Measurements from ENCODE around the gene CELF1.
"Not testable (repeated sequence)": the region's sequence is repeated elsewhere in the genome, so short reads cannot be mapped to it uniquely, and the experiment has no call there.

CELF1 gene

DNA sequence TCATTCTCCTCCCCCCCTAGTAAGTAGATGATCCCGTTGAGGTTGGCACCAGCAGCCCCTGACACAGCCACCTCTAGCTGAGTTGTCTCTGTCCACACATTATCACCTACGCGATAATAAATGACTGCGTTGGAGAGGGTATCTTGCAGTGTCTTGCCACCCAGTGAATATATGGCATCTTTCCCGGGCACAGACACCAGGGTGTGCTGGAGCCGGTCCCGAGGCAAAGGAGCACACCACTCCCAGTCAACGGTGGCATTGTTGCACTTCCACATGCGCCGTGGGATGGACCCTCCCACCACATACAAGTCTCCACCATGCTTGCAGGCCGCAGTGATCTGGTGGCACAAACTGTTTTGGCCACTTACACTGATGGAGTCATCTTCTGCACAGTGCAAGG, 20.4 kb upstream of the CELF1 start:
- no peak for DNase-seq (ENCODE audit: low read depth, low spot score)

DNA sequence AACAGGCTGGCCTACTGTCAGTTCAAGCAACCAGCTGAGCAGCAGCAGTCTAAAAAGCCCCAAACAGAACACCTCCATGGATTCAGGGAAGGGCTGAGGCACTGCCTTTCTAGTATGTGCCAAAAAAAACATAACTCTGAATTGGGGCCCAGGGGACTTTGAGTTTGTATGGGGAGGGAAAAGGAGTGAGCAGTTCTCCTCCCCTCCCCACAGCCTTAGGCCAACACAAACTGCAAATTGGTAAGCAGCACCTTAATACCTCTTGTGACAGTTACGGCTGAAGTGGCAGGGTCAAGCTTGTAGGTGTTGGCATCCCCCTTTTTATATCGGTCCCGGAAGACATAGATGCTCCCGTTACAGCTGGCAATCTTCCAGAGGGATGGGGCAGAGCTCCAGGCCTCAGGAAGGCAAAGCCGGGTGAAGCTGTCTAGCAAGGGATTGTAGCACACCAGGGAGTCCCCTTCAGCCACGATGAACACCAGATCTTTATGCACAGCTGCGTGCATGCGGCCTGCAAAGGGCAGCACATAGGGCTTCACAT, 19.9 kb upstream of the CELF1 start:
- DNase-seq (ENCODE audit: low read depth, low spot score): peak; percentile 51

DNA sequence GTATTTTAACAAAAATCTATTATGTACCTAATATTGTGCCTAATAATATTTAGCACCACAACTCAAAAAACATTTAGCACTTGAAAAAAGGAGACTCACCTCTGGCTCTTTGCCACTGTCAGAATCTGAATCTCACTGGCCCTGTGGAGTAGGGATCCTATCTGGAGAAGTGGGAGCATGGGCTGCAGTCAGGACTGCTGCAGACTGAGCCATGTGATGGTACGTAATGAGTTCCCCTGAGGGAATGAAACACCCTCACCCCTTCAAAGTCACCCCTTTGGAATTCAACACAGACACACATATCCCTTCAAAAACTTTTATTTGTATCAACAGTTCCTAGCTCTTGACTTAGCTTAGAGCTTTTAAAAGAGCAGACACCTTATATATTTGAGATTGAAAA, 19.0 kb upstream of the CELF1 start:
- DNase-seq (ENCODE audit: low read depth, low spot score): no peak

DNA sequence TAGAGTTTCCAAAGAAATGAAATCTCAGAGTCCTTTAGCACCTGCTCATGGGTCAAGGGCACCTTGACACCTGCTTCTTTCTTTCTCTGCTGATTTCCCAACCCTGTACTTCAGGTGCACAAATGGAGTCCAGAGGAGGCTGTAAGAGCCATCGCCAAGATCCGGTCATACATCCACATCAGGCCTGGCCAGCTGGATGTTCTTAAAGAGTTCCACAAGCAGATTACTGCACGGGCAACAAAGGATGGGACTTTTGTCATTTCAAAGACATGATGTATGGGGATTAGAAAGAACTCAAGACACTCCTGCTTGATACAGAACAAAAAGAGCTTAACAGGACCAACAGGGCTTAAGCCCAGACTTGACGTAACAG, 18.4 kb upstream of the CELF1 start:
- DNase-seq (ENCODE audit: low read depth, low spot score): no peak

- no peak for DNase-seq (ENCODE audit: low read depth, low spot score)
Measured at GRCh38 chr11:47570651-47571356, 17.9 kb upstream of the CELF1 start.

GRCh38 chr11:47569646-47570045, 16.7 kb upstream of the CELF1 start:
- no peak for DNase-seq (ENCODE audit: low read depth, low spot score)

GRCh38 chr11:47566149-47566698, 13.3 kb upstream of the CELF1 start:
- DNase-seq (ENCODE audit: low read depth, low spot score): no peak

DNA sequence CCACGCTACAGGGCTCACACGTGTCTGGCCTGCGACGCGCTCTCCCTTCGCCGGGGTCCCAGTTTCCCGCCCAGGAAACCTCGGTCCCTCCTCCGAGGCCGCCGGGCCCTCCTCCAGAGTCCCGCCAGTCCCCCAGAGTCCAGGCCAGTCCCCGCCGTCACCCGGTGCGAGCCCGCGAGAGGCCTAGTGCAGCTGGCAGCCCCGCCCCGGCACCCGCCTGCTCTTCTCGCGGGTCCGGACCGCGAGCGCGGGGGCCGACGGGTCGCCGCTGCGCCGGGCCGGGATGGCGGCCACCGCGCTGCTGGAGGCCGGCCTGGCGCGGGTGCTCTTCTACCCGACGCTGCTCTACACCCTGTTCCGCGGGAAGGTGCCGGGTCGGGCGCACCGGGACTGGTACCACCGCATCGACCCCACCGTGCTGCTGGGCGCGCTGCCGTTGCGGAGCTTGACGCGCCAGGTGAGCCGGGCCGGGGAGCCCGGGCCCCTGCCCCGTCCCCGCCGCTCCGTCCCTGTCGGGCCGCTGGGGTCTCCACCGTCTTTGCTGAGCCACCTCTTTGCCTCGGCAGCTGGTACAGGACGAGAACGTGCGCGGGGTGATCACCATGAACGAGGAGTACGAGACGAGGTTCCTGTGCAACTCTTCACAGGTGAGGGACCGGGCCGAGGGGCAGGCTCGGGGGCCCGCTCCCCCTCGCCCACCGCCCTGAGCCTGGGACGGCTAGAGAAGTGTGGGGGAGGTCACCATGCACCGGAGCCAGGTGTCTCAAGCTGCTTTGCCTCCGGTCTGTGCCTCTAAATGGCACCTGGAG, 12.6 kb upstream of the CELF1 start, which contains the start of gene PTPMT1:
Gene PTPMT1, plus strand, starts transcription at position 260 of the 809 bp plus-strand sequence. Its CDS starts 24 bp downstream, at position 284.
- no peak for DNase-seq (ENCODE audit: low read depth, low spot score)

DNA sequence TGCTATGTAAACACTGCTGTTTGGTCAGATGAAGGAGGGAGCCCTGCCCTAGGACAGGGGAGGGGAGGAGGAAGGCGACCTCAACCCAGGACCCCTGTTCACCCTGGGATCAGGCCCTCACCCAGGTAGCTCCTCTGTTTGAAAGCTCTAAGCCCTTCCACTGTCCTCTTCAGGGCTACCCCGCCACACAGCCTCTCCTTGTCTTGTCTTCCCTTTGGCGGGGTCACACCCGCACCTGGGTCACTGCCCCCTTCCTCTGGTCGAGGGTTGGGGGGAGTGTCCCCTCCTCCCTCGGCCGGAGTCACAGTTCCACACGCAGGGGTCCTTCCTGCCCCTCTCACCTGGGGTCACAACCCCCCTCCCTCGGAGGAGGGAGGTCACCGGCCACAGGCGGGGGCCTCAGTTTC, 12.0 kb upstream of the CELF1 start:
- no peak for DNase-seq (ENCODE audit: low read depth, low spot score)

GRCh38 chr11:47564366-47564765, 11.4 kb upstream of the CELF1 start:
- DNase-seq (ENCODE audit: low read depth, low spot score): not testable (repeated sequence)

- DNase-seq (ENCODE audit: low read depth, low spot score): not testable (repeated sequence)
Measured at GRCh38 chr11:47562393-47562792, 9.5 kb upstream of the CELF1 start.

DNA sequence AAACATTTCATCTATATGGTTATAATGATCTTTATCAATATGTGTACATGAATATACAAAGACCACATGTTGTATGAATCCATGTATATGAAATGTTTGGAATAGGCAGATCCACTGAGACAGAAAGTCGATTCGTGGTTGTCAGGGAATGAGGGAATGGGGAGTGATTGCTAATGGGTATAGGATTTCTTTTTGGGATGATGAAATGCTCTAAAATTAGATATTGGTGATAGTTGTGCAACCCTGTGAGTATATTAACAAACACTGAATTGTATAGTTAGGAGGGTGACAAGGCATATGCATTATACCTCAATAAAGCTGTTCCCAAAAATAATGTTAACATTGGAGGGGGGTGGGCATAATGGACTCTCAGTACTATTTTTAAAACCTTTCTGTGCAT, 7.5 kb upstream of the CELF1 start:
- no peak for DNase-seq (ENCODE audit: low read depth, low spot score)

GRCh38 chr11:47558695-47559094, 5.8 kb upstream of the CELF1 start:
- DNase-seq (ENCODE audit: low read depth, low spot score): no peak

DNA sequence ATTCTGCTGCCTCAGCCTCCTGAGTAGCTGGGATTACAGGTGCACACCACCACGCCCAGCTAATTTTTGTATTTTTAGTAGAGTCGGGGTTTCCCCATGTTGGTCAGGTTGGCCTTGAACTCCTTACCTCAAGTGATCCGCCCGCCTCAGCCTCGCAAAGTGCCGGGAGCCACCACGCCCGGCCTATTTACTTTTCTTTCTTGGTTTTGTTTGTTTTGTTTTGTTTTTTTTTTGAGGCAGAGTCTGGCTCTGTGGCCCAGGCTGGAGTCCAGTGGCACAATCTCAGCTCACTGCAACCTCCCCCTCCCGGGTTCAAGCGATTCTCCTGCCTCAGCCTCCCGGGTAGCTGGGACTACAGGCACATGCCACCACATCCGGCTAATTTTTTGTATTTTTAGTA, 4.1 kb upstream of the CELF1 start:
- not testable (repeated sequence) for DNase-seq (ENCODE audit: low read depth, low spot score)

DNA sequence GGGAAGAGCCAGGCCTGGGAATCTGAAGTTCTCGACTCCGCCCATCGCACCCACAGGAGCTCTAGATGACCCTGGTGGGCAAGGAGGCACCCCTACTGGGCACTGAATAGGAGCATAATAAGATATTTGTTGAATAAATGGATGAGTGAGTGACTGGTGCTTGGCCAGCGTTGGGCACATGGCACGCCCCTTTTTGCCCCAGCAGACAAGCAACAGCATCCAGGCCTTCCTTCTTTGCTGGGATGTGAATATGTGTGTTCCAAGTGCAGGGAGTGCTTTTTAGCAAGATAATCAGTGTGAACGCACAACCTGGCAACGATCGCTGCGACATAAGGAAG, 443 bp upstream of the CELF1 start:
- no peak for DNase-seq (ENCODE audit: low read depth, low spot score)

DNA sequence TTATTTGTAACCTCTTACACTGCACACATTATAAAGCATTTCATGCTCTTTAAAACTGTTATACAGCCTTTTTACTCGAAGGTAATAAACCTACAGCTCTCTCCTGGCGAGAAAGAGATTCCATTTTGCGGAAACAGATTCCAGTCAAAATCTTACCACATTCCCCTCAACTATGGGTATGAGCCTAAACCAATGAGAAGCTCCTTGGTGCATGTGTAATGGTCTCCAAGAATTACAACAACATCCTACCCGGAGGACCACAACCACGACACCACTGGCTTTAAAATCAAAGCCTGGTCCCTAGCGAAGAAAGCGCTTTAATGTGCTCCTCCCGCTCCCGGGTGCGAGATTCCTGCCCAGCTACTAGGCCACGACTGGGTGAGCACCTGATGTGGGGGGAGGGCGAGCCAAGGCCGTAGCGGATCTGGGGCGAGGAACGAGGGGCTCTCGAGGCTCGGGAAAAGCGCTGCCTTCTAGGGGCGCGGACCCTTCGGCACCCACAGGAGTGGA, 821 bp downstream of the CELF1 start:
- no peak for DNase-seq (ENCODE audit: low read depth, low spot score)

- no peak for DNase-seq (ENCODE audit: low read depth, low spot score)
Measured at GRCh38 chr11:47551086-47551485, 1.8 kb downstream of the CELF1 start.

- no peak for DNase-seq (ENCODE audit: low read depth, low spot score)
Measured at GRCh38 chr11:47550288-47551047, 2.5 kb downstream of the CELF1 start.

GRCh38 chr11:47546274-47546673, 6.7 kb downstream of the CELF1 start:
- not testable (repeated sequence) for DNase-seq (ENCODE audit: low read depth, low spot score)

- no peak for DNase-seq (ENCODE audit: low read depth, low spot score)
Measured at GRCh38 chr11:47545298-47545697, 7.6 kb downstream of the CELF1 start.

DNA sequence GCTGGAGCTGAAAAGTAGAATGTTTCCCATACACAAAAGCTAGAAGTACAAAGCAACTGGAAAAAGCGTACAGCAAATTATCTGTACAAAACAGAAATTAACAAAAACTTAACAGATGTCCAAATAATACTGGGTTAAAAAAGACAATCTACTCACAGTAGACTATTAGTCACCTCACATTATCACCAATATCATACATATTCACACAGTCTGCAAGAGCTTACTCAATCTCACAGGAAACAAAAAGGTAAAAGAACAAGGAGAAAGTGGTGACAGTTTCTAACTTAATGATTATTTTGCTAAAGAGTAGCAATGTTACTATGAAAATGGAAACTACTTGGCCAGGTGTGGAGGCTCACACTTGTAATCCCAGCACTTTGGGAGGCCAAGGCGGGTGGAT, 11.9 kb downstream of the CELF1 start:
- no peak for DNase-seq (ENCODE audit: low read depth, low spot score)

- no peak for DNase-seq (ENCODE audit: low read depth, low spot score)
Measured at GRCh38 chr11:47539681-47540039, 13.3 kb downstream of the CELF1 start.
